IMR-90 (cell line): ENCODE measurements around the gene SF3B3.

Source experiments
- CEBPB ChIP-seq: IDR thresholded peaks from 2 replicates; pipeline ENCODE4 v1.6.1; 2012; ENCODE audit warnings: low read depth, low read length, improper control_type of control experiment
- FOS ChIP-seq: fragments of 150-350 bp; IDR thresholded peaks from 2 replicates; pipeline ENCODE4 v1.6.1; 2016; ENCODE audit warnings: low read depth, low read length
- MAZ ChIP-seq: IDR thresholded peaks from 2 replicates; pipeline ENCODE4 v1.6.1; 2012; ENCODE audit warnings: low read depth, mild to moderate bottlenecking, low read length, improper control_type of control experiment, moderate library complexity, borderline replicate concordance
- POLR2A ChIP-seq: IDR thresholded peaks from 2 replicates; pipeline ENCODE4 v1.6.1; 2012; ENCODE audit warnings: mild to moderate bottlenecking, low read depth, low read length
- RAD21 ChIP-seq: IDR thresholded peaks from 2 replicates; pipeline ENCODE4 v1.6.1; 2012; ENCODE audit warnings: low read length, improper control_type of control experiment
- RCOR1 ChIP-seq: IDR thresholded peaks from 2 replicates; pipeline ENCODE4 v1.6.1; 2012; ENCODE audit warnings: mild to moderate bottlenecking, low read length, improper control_type of control experiment; ENCODE audit not compliant: insufficient replicate concordance
- RFX5 ChIP-seq: IDR thresholded peaks from 2 replicates; pipeline ENCODE4 v1.8.0; 2012; ENCODE audit warnings: low read depth, mild to moderate bottlenecking, low read length, moderate library complexity
- SMC3 ChIP-seq: fragments of 150-350 bp; IDR thresholded peaks from 2 replicates; pipeline ENCODE4 v1.6.1; 2016; ENCODE audit warnings: low read depth, mild to moderate bottlenecking, antibody characterized with exemption, low read length, moderate library complexity
- TF ChIP-seq, protein P1 (sequence below): conservative IDR thresholded peaks from 2 replicates; pipeline ENCODE4 v1.5.1; 2012; ENCODE audit warnings: mild to moderate bottlenecking, low read depth, low read length, improper control_type of control experiment
- TF ChIP-seq, protein P2 (sequence below): fragments of 150-350 bp; IDR thresholded peaks from 2 replicates; pipeline ENCODE4 v1.6.1; 2016; ENCODE audit warnings: low read depth, mild to moderate bottlenecking, low read length, moderate library complexity, borderline replicate concordance
- TF ChIP-seq, protein P3 (sequence below): fragments of 150-350 bp; IDR thresholded peaks from 2 replicates; pipeline ENCODE4 v1.6.1; 2017; ENCODE audit warnings: mild to moderate bottlenecking, antibody characterized with exemption, low read length, low read depth

DNA sequence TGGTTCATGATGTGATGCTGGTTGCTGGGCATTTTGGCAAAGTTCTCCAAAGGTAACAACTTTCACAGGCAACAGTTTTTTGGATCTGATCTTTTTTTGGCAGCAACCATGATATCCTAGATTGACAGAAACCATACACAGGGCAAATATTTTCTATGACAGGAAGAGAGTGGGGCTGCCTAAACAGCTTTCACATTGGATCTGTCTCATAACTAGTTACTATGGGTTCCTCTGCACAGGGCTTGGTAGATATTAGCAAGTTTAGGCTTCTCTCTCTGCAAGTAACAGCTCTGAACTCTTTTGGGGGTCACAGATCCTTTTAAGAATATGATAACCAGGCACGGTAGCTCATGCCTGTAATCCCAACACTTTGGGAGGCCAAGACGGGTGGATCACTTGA is 28.8 kb upstream of the SF3B3 start:
- TF ChIP-seq, protein P1, sequence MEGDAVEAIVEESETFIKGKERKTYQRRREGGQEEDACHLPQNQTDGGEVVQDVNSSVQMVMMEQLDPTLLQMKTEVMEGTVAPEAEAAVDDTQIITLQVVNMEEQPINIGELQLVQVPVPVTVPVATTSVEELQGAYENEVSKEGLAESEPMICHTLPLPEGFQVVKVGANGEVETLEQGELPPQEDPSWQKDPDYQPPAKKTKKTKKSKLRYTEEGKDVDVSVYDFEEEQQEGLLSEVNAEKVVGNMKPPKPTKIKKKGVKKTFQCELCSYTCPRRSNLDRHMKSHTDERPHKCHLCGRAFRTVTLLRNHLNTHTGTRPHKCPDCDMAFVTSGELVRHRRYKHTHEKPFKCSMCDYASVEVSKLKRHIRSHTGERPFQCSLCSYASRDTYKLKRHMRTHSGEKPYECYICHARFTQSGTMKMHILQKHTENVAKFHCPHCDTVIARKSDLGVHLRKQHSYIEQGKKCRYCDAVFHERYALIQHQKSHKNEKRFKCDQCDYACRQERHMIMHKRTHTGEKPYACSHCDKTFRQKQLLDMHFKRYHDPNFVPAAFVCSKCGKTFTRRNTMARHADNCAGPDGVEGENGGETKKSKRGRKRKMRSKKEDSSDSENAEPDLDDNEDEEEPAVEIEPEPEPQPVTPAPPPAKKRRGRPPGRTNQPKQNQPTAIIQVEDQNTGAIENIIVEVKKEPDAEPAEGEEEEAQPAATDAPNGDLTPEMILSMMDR: no peak
- TF ChIP-seq POLR2A (no peak), RCOR1 (no peak), RAD21 (no peak), MAZ (no peak), FOS (no peak), RFX5 (no peak), CEBPB (no peak), SMC3 (no peak)
- TF ChIP-seq, protein P2, sequence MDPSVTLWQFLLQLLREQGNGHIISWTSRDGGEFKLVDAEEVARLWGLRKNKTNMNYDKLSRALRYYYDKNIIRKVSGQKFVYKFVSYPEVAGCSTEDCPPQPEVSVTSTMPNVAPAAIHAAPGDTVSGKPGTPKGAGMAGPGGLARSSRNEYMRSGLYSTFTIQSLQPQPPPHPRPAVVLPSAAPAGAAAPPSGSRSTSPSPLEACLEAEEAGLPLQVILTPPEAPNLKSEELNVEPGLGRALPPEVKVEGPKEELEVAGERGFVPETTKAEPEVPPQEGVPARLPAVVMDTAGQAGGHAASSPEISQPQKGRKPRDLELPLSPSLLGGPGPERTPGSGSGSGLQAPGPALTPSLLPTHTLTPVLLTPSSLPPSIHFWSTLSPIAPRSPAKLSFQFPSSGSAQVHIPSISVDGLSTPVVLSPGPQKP: no peak
- TF ChIP-seq, protein P3, sequence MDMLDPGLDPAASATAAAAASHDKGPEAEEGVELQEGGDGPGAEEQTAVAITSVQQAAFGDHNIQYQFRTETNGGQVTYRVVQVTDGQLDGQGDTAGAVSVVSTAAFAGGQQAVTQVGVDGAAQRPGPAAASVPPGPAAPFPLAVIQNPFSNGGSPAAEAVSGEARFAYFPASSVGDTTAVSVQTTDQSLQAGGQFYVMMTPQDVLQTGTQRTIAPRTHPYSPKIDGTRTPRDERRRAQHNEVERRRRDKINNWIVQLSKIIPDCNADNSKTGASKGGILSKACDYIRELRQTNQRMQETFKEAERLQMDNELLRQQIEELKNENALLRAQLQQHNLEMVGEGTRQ: no peak
